ENCODE data around the gene PCNX2.

Gene PCNX2

GRCh38 chr1:233334092-233334491, 38.6 kb upstream of the PCNX2 start:
- Histone ChIP-seq H3K36me3 (ENCODE audit: control insufficient read depth in 2 of 2, insufficient read depth in 1 of 2, low read length in 2 of 2) (peaks cover 0 to 3% of the 10 kb centered on the region in 2 experiments; a peak in 2 of 3 replicates), H3K9me3 (ENCODE audit: control insufficient read depth, insufficient read depth, low read depth, low read length) (no peaks in the 10 kb centered on the region), H3K4me3 (ENCODE audit: low read depth, low read length) (no peak overlapping the region), H3K27ac (ENCODE audit: extremely low read depth, low read depth, low read length) (no peak overlapping the region), H3K4me1 (ENCODE audit: control insufficient read depth, insufficient read depth, low read length) (peaks cover 43% of the 10 kb centered on the region)
- TF ChIP-seq ZSCAN18 (tag by site-specific recombination; IDR thresholded peaks at IDR 0.05) = no peak
- TF ChIP-seq PBX3 (CRISPR knock-in tag; IDR thresholded peaks at IDR 0.05) = no peak
- TF ChIP-seq SCRT2 (tag by site-specific recombination; IDR thresholded peaks at IDR 0.05) = no peak
- TF ChIP-seq ZNF274 (IDR thresholded peaks at IDR 0.05; ENCODE audit: low read length) = no peak
- no peak for TF ChIP-seq ZNF274 (tag by site-specific recombination; IDR thresholded peaks at IDR 0.05; ENCODE audit: borderline replicate concordance)
- TF ChIP-seq, protein P1, sequence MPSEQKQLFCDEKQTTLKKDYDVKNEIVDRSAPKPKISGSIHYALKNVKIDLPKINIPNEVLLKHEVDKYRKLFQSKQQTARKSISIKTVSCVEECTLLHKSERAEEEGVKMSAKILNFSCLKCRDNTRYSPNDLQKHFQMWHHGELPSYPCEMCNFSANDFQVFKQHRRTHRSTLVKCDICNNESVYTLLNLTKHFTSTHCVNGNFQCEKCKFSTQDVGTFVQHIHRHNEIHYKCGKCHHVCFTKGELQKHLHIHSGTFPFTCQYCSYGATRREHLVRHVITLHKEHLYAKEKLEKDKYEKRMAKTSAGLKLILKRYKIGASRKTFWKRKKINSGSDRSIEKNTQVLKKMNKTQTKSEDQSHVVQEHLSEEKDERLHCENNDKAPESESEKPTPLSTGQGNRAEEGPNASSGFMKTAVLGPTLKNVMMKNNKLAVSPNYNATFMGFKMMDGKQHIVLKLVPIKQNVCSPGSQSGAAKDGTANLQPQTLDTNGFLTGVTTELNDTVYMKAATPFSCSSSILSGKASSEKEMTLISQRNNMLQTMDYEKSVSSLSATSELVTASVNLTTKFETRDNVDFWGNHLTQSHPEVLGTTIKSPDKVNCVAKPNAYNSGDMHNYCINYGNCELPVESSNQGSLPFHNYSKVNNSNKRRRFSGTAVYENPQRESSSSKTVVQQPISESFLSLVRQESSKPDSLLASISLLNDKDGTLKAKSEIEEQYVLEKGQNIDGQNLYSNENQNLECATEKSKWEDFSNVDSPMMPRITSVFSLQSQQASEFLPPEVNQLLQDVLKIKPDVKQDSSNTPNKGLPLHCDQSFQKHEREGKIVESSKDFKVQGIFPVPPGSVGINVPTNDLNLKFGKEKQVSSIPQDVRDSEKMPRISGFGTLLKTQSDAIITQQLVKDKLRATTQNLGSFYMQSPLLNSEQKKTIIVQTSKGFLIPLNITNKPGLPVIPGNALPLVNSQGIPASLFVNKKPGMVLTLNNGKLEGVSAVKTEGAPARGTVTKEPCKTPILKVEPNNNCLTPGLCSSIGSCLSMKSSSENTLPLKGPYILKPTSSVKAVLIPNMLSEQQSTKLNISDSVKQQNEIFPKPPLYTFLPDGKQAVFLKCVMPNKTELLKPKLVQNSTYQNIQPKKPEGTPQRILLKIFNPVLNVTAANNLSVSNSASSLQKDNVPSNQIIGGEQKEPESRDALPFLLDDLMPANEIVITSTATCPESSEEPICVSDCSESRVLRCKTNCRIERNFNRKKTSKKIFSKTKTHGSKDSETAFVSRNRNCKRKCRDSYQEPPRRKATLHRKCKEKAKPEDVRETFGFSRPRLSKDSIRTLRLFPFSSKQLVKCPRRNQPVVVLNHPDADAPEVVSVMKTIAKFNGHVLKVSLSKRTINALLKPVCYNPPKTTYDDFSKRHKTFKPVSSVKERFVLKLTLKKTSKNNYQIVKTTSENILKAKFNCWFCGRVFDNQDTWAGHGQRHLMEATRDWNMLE (tag by site-specific recombination; conservative IDR thresholded peaks at IDR 0.05; ENCODE audit: low read depth) = no peak
- TF ChIP-seq SP2 (tag by site-specific recombination; IDR thresholded peaks at IDR 0.05) = no peak
- POLR2A ChIA-PET = interaction anchor here (0.7 kb wide), 1 partner anchor 1509 kb away, joined by 3 read pairs; no protein-coding TSS in a partner anchor
- CTCF ChIA-PET = interaction anchor here (0.6 kb wide), 2 partner anchors 84 to 1466 kb away, joined by 3 to 4 read pairs; no protein-coding TSS in a partner anchor

DNA sequence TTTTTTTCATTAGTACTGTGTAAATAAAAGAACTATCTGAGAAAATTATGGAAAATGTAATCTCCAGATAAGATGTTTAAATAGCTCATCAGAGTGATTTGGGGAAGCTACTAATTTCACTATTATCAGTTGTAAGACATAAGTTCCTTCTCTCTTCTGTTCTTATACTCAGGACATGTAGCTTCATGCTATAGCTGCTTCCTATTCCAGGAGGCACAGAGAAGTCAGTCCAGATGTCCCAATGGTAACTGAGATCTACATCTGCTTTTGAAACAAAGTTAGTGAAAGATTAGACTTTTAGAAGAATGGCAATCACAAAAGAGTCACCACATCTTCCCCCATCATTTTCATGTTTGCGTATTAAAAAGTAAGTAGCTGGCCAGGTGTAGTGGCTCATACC, 37.6 kb upstream of the PCNX2 start:
- CTCF ChIA-PET = interaction anchor here (0.5 to 2.5 kb wide), 6 partner anchors 9 to 1391 kb away, joined by 3 to 15 read pairs (median 3); no protein-coding TSS in a partner anchor
- no peaks in the 10 kb centered on the region for H3K9me3 ChIP-seq (ENCODE audit: control insufficient read depth, insufficient read depth, low read depth, low read length)
- H3K4me1 ChIP-seq (ENCODE audit: control insufficient read depth, insufficient read depth, low read length) = peaks cover 38% of the 10 kb centered on the region
- POLR2A ChIA-PET = no interaction called here
- H3K27ac ChIP-seq (ENCODE audit: extremely low read depth, low read depth, low read length) = no peak overlapping the region
- TF ChIP-seq ZNF37A (tag by site-specific recombination; IDR thresholded peaks at IDR 0.05) = no peak
- TF ChIP-seq ZNF624 (tag by site-specific recombination; IDR thresholded peaks at IDR 0.05) = no peak
- TF ChIP-seq ZNF792 (tag by site-specific recombination; IDR thresholded peaks at IDR 0.05) = no peak
- no peak for TF ChIP-seq BCL11B (tag by site-specific recombination; IDR thresholded peaks at IDR 0.05; ENCODE audit: low read depth)
- TF ChIP-seq, protein P2, sequence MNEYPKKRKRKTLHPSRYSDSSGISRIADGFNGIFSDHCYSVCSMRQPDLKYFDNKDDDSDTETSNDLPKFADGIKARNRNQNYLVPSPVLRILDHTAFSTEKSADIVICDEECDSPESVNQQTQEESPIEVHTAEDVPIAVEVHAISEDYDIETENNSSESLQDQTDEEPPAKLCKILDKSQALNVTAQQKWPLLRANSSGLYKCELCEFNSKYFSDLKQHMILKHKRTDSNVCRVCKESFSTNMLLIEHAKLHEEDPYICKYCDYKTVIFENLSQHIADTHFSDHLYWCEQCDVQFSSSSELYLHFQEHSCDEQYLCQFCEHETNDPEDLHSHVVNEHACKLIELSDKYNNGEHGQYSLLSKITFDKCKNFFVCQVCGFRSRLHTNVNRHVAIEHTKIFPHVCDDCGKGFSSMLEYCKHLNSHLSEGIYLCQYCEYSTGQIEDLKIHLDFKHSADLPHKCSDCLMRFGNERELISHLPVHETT (tag by site-specific recombination; IDR thresholded peaks at IDR 0.05) = no peak
- no peak for TF ChIP-seq KLF7 (tag by site-specific recombination; IDR thresholded peaks at IDR 0.05; ENCODE audit: borderline replicate concordance)
- no peak for TF ChIP-seq ZBTB20 (tag by site-specific recombination; IDR thresholded peaks at IDR 0.05)
- no peak for TF ChIP-seq ZNF121 (tag by site-specific recombination; IDR thresholded peaks at IDR 0.05)
- TF ChIP-seq ZNF184 (tag by site-specific recombination; IDR thresholded peaks at IDR 0.05) = no peak
- TF ChIP-seq KLF10 (tag by site-specific recombination; IDR thresholded peaks at IDR 0.05) = no peak
- no peak for TF ChIP-seq REPIN1 (tag by site-specific recombination; IDR thresholded peaks at IDR 0.05; ENCODE audit: low read depth)
- no peak for TF ChIP-seq ZBTB7A (tag by site-specific recombination; IDR thresholded peaks at IDR 0.05; ENCODE audit: low read depth)
- no peak overlapping the region for H3K4me3 ChIP-seq (ENCODE audit: low read depth, low read length)
- peaks cover 0 to 3% of the 10 kb centered on the region in 2 experiments; a peak in 2 of 3 replicates for H3K36me3 ChIP-seq (ENCODE audit: control insufficient read depth in 2 of 2, insufficient read depth in 1 of 2, low read length in 2 of 2)
